SU-DHL-6 (cell line): ENCODE measurements around the gene RNF130.

ENCODE experiments used
- EZH2phosphoT487 ChIP-seq: fragments of 200-600 bp; sonication (generic), shearing (Covaris generic); conservative IDR thresholded peaks from 2 replicates; pipeline ENCODE4 v1.6.1; 2018; ENCODE audit warnings: mild to moderate bottlenecking, antibody characterized with exemption, low read length, moderate library complexity, mixed read lengths
- TF ChIP-seq, protein P1 (sequence below): fragments of 200-600 bp; sonication (generic); IDR thresholded peaks from one replicate; pipeline ENCODE4 v1.5.1; 2017; ENCODE audit warnings: antibody characterized with exemption, mild to moderate bottlenecking, low read length, moderate library complexity; ENCODE audit not compliant: insufficient read depth, poor library complexity, severe bottlenecking

DNA sequence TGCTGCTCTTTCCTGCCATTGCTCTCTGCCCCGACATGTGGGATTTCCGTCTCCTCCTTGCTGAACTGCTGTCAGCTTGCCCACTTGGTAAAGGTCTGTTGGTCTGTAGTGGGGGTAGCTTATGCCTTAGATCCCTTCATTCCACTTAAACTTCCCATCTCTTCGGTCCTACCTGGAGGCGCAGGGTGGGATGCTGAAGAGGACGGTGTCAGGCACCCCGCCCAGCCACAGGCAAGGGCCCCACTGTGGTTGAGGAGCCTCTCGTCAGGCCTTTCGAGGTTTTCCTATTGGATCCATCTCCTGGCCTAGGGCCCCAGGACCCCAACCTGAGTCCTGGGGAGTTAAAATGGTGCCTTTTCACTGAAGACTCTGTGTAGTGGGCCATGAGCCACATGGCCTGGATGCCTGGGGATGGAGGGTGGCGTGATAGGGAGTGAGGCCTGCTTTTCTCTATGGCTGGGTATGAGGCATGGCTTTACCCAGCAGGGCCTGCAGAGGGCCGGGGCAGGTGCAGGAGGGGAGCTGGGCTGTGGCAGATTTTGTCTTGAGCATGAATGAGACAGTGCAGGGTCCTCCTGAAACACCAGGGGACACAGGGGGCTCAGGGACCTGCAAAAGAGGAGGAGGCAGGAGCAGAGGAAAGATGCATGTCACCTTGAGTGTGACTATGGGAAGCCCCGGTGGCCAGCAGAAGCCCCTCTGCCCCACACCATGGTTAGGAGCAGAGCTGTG is 25.8 kb upstream of the RNF130 start:
- TF ChIP-seq, protein P1, sequence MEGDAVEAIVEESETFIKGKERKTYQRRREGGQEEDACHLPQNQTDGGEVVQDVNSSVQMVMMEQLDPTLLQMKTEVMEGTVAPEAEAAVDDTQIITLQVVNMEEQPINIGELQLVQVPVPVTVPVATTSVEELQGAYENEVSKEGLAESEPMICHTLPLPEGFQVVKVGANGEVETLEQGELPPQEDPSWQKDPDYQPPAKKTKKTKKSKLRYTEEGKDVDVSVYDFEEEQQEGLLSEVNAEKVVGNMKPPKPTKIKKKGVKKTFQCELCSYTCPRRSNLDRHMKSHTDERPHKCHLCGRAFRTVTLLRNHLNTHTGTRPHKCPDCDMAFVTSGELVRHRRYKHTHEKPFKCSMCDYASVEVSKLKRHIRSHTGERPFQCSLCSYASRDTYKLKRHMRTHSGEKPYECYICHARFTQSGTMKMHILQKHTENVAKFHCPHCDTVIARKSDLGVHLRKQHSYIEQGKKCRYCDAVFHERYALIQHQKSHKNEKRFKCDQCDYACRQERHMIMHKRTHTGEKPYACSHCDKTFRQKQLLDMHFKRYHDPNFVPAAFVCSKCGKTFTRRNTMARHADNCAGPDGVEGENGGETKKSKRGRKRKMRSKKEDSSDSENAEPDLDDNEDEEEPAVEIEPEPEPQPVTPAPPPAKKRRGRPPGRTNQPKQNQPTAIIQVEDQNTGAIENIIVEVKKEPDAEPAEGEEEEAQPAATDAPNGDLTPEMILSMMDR: no peak
- no peak for TF ChIP-seq EZH2phosphoT487
